GM13976 (cell line): Measurements from ENCODE around the gene SOCS6.

ENCODE experiments used
- DNase-seq: peaks from one replicate; pipeline ENCODE4 v3.0.0; 2012; ENCODE audit warnings: low spot score
- CTCF ChIP-seq: IDR thresholded peaks from 2 replicates; pipeline ENCODE4 v1.5.1; 2012; ENCODE audit warnings: borderline replicate concordance, mild to moderate bottlenecking; ENCODE audit not compliant: insufficient read depth; ENCODE audit errors: extremely low read depth, missing control alignments, control extremely low read depth
- in situ Hi-C: fragments of 300-500 bp; cut with MboI; formaldehyde crosslinking; loops from one replicate; pipeline ENCODE4 v1.12.0; 2022; ENCODE audit warnings: low sequenced_read_pairs, mixed read lengths, inconsistent platforms; ENCODE audit not compliant: unreplicated experiment

Gene SOCS6

GRCh38 chr18:70295192-70296188 lies 6.6 kb downstream of the SOCS6 start:
- TF ChIP-seq CTCF = no peak
- DNase-seq = no peak
- in situ Hi-C loops = no loop called here

- in situ Hi-C loops = no loop called here
- no peak for TF ChIP-seq CTCF
- DNase-seq = no peak
These were observed 7.4 kb downstream of the SOCS6 start for GRCh38 chr18:70296289-70296688.

GRCh38 chr18:70296781-70297180 lies 7.9 kb downstream of the SOCS6 start:
- TF ChIP-seq CTCF = no peak
- in situ Hi-C loops = no loop called here
- DNase-seq = no peak

- no peak for TF ChIP-seq CTCF
- in situ Hi-C loops = no loop called here
- DNase-seq = no peak
These were observed 10.5 kb downstream of the SOCS6 start for GRCh38 chr18:70299393-70299792.

GRCh38 chr18:70301667-70302066 lies 12.8 kb downstream of the SOCS6 start:
- TF ChIP-seq CTCF = no peak
- in situ Hi-C loops = no loop called here
- no peak for DNase-seq

- no peak for TF ChIP-seq CTCF
- no peak for DNase-seq
- in situ Hi-C loops = no loop called here
These were observed 19.9 kb downstream of the SOCS6 start for GRCh38 chr18:70308555-70309294.
